GM18502 (cell line): ENCODE measurements around the gene NT5C2.
A peak's percentile ranks its signal among the peaks of the same experiment; 100 is the strongest.
"Not testable (repeated sequence)": the region's sequence is repeated elsewhere in the genome, so short reads cannot be mapped to it uniquely, and the experiment has no call there.

Experiments
- ATAC-seq: cut with Tn5 transposase; IDR thresholded peaks from one replicate; pipeline ENCODE4 v1.9.1; 2021; ENCODE audit warnings: mild to moderate bottlenecking; ENCODE audit not compliant: unreplicated experiment, poor library complexity

Gene NT5C2

DNA sequence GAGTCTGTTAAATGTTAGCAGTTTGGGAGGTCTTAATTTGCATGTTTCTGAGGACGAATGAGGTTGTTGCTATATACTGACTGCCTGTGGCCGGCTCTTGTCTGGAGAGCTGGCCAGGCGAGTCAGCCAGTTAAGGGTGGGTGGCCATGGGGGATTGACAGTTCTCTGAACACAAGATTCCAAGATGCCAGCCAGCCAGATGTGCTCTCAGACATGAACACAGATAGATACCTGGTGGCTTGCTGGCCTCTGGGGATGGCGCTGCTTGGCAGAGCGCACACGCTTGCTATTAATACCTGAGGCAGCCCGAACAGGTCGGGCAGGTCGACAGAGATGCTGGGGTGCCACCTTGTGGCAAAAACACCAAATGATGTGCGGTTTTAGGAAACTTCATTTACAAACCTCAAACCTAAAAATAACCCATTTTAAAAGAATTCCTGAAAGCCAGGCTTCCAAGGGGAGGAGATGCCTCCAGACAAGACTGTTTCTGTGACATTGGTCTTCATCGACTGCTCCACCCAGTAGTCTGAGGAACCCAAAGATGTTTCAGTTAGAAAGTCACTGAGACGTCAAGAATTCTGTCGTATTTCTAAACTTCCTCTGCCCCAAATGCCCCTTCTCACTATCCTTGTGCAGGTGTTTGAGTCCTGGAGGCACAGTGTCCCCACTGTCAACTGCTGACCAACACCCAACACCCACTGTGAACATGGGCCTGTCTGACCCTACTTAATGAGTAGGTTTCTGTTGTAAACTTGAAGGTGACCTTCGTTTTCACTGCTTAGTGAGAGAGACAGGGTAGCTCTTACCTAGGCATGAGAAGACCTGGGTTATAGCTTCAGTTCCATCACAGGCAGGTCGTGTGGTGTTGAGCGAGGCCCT, 123.4 kb downstream of the NT5C2 start:
- ATAC-seq: peak; percentile 64

DNA sequence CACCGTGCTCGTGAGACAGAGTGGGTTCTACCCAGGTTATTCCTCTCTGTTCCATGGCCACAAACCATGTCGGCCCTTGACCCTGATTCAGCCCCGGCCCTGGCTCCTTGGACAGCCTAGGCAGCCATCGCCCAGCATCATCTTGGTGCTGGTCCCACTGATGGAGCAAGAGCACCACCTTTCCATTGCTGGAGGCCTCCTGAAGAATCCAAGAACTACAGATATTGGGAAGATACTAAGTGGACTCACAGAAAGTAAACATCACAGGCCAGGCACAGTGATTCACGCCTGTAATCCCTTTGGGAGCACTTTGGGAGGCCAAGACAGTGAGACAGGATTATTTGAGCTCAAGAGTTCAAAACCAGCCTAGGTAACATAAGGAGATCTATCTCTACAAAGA, 125.1 kb downstream of the NT5C2 start:
- ATAC-seq: no peak

DNA sequence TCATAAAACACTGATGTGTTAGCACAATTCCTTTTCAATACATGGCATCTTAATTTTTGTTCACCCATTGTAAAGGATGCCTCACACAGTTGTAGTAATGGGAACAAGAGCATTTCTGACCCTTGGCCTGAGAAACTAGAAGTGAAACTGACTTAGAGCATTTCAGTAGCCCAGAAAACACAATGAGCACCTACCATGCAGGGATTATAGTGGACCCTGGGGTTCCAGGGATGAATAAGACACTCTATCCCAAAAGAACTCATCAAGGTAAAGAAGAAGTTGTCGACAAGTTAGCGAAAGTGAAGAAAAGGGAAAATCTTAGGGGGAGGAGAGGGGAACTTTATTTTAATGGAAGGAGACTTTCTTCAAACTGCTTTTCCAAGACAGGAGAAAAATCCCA, 125.6 kb downstream of the NT5C2 start:
- no peak for ATAC-seq

DNA sequence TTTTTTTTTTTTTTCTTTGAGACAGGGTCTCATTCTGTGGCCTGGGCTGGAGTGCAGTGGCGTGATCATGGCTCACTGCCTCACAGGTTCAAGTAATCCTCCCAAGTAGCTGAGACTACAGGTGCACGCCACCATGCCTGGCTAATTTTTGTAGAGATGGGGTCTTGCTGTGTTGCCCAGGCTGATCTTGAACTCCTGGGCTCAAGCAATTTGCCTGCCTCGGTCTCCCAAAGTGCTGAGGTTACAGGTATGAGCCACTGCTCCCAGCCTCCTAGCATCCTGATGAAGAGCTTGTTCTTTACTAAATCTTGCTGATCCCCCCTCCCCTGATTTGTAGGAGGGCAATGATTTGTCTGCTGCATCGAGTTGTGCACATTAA, 126.0 kb downstream of the NT5C2 start:
- not testable (repeated sequence) for ATAC-seq

DNA sequence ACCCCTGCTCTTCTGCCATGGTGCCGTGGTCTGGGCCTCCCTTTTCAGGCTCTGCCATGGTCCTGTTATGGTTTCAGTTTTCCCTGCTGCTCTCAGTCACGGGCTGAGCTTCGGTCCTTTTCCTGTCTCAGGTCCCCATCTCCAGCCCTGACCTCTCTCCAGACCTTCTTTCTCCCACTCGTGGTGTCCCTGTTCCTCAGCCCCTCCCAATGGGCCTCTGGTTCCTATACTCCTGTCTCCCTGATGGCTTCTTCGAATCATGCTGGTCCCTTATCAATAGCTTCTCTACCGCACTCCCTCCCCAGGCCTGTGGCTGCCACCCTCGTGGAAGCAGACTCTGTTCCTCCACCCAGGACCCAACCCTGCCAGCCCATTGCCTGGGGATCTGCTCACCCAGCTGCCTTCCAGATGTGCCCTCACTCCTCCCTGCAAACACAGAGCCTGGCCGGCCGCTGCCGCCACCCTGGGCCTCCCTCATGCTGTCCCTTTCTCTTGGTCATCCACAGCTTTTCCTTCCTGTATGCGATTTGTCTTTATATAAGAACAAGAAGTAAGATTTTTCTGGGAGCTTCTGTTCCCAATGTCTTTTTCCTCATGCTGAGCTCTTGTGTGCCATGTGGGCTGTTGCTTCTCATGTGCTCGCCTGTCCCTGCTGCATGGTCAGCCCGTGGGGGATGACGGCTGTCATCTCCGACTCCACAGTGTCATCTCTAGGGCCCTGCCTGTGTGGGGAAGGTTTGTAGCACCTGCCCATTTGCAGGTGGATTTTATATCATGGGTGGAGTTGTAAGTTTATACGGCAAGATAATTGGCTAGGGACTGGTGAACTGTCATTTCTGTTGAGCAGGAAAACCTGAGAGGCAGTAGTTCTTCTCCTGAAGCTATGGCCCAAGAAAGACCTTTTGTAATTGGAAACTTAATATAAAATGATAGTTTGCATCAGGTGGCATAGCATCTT, 126.7 kb downstream of the NT5C2 start:
- ATAC-seq: no peak

DNA sequence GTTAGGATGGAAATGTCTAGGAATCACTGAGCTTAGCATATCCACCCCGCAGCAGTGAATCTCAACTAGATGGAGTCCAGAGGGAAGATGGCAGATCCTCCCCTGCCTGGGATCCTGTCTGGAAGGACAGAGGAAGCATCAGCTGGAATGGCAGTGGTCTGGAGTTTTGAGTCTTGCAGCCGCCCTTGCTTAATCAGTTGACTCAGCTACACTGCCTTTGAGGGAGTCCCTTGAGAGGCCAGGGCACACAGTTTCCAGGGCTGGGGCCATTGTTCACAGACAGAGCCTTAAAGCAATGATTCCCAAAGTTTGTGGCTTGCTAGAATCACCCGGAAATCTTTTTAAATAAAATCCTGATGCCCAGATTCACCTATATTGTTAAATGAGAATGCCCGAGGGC, 128.1 kb downstream of the NT5C2 start:
- no peak for ATAC-seq

DNA sequence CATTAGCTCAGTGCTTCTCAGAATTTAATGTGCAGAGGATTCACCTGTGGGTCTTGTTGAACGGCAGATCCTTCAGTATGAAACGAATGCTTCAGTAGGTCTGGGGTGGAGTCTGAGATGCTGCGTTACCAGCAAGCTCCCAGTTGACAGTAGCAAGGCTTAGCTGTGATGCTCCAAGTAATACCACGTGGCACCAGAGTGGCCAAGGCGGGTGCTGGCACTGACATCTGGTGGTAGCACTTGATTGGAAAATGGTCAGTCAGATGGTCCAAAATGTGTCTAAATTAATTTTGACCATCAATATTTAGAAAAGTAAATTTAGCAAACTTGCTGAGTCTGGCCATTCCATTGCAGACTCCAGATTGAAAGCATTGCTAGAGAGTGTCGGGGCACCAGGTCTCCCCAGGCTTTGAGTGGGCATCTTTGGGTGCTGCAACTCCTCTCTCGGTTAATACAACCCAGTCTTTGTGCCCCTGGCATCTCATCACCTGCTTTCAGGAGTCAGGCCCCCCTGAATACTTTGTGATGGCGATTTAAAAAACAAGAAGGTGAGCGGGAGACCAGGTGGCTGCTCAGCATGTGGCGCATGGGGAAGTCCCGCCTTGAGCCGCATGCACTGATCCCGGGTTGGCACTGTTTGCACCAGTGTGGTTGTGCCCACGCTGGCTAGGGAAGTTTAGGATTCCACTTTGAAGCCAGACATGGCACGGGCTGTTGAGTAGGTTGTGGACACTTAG, 130.1 kb downstream of the NT5C2 start:
- no peak for ATAC-seq

DNA sequence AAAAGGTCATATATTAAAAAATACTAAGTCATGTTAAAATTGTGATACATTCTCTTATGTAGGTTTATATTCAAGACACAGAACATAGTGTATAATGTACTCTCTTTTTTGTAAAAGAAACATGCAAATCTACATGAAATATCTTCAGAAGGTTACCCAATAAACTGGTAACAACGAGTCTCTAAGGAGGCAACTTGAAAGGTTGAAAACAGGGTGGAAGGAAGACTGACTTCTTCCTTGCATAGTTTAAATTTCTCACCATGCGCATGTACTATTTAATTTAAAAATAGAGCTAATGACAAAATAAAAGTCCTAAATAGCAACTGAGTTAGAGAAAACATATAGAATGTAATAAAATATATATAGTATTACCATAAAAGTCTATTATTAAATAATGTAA, 132.5 kb downstream of the NT5C2 start:
- ATAC-seq: no peak

DNA sequence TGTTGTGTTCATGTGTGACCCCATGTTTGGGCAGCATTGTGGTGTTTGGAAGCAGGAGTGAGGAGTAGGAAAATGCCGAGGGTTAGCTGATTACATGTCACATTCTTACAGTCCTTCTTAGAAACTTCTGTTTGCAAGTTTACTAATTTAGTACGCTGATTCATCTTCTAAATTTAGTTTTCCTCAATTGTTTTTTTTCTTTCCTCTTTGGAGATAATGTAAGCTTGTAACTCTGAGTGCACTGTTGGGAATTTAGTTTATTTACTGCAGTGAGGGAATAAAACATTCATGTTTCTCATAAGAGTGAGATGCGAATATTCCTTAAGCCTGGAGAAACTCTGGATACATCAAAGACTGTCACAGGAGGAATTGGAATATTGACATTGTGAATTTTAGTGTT, 135.0 kb downstream of the NT5C2 start:
- no peak for ATAC-seq

DNA sequence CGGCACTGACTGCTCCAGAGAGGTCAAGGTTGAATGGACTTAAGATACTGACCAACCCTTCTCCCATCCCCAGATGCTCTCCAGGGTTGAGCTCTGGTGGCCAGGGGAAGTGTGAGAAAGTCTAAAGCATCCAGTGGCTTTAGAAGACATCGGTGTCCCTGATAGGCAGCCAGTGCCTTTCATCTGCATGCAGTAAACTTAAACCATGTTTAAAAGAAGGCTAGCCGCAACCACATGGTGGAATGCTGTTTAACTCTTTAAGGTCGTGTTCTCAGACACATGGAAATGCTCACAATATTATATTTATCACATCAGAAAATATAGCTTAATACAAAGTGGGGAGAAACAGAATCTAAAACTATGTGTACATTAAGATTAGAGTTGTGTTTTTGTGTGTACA, 138.0 kb downstream of the NT5C2 start:
- no peak for ATAC-seq

DNA sequence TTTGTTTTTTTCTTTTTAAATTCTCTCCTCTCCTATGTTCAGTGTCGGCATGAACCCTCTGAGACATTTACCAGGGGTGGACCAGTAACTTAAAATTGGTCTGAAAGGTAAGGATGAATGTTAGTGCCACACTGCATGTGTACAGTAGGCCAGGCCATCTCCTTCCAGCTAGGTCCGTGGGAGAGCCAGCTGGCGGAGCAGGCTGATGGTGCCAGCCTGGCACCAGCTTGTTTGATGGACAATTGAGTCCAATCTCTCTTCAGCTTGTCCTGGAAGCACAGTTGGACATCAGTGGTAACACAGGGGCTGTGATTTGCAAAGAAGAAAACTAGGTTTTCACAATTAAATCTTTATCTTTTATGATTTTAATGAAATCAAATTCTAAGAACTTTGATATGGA, 138.5 kb downstream of the NT5C2 start:
- no peak for ATAC-seq

DNA sequence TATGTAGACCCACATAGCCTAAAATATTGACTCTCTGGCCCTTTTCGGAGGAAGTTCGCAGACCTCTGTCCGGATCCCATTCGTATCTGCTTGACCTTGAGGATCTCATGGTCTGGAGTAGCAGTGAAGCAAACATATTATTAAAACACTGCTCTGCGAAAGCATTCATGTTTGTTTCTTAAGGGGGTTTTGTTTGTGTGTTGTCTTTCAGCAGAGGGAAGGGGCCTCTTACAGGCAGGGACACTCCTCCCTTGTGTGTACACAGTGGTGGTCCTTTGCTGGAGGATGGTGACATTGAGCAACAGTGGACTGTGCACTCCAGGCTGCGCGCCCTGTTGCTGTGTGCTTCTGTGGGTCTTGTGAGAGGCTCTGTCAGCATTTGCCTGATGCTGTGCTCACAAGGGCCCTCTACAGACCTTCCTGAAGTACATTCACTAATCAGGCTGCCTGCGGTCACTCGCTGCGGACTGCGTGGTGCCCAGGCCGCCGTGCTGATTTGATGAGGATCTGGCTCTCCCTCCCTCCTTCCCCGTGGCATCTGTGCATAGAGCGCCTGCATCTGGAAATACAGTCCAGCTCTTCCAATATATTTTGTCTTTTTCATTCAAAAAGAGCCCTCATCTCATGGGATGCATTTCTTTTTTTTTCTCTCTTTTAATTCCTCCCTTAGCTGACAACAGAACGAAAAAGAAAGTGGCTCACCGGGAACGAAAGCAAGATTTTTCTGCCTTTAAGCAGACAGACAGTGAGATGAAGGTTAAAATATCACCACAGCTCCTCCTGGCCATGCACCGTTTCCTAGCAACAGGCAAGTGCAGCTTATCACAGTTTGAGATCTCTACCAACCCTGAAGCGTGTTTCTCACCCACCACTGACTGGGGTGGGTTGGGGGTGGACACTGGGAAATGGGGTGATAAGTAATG, 139.2 kb downstream of the NT5C2 start:
- ATAC-seq: peak; percentile 73

DNA sequence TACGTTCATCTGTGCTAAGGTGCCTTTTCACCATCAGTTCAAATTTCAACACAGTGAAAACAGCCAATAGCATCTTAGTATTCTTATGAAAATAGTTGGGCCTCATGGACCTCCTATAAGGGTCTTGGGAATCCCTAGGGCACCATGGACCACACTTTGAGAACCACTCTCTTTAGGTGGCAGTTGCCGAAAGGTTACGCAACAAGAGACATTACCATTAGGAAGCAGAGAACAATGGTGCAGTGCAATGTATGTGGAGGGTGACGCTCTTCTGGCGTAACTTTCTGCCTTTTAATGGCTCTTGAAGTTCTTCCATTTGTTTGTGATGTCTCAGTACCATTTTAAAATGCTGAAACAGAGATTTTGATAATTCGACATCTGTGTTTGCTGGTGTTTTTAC, 143.8 kb downstream of the NT5C2 start:
- ATAC-seq: no peak

DNA sequence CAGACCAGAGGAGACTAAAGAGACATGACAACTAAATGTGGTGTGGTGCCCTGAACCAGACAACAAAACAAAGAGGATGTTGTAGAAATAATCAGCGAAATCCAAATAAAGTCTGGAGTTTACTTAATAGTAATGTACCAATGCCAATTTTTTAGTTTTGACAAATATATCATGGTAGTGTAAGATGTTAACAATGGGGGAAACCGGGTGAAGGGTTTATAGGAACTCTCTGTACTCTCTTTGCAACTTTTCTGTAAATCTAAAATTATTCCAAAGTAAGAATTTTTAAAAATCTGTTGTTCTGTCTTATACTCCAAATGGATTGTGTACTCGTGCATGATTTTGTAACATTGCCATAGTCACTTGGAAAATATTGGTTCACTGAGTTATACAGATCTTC, 145.7 kb downstream of the NT5C2 start:
- ATAC-seq: no peak

DNA sequence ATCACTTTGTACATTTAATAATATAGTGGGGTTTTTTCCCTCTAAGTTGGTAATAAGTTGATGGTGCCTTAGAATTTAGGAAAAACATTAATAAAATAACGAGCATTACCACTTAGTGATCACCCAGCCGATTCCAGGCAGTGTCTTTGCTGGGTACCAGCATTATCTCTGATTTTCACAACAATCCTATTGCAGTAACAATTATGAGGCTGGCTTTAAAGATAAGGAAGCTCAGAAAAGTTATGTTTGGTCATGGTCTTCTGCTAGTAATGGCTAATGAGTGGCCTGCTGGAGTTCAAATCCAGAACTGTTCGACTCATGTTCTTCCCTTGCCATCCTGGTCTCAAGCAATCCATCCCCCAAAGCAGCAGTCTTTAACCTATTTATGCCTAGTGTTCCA, 147.1 kb downstream of the NT5C2 start:
- no peak for ATAC-seq

DNA sequence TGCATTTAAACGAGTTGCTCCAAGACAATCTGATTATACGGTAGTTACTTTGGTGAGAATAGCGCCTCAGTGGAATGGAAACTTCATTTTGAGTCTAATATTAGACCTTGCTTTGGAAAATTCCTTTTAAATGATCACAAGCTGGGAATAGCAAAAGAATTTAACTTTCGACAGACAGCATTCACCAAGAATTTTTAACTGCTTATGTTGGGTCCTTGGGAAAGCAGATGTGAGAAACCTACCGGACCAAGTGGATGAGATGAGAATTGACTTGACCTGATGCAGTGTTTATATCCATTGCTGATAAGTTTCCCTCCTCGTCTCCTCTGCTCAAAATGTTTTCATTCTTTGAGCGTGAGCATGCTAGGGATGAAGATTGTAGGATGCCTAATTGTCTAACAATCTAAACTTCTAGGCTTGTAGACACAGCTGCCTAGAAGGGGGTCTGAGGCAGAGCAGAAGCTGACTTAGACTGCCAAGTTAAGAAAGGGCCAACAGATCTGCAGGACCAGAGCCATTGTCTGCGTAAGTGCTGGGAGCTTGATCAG, 148.1 kb downstream of the NT5C2 start:
- no peak for ATAC-seq

DNA sequence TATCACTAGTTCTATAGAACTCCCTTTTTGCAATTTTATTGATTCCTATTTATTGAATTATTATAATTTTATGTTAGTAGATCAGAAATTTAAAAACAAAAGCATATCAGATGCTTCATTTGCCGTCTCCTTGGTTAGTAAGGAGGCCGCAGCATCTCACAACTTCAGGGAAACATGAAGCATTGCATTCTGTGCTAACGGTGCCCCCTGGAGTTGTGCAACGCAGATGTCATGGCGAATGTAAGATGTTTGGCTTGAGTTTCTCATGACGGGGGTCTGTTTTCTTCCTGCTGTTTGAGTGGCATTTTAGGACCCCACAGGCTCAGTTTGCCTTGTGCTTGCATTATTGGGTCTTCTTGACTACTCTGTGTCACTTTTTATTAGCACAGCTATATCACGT, 150.2 kb downstream of the NT5C2 start:
- no peak for ATAC-seq

DNA sequence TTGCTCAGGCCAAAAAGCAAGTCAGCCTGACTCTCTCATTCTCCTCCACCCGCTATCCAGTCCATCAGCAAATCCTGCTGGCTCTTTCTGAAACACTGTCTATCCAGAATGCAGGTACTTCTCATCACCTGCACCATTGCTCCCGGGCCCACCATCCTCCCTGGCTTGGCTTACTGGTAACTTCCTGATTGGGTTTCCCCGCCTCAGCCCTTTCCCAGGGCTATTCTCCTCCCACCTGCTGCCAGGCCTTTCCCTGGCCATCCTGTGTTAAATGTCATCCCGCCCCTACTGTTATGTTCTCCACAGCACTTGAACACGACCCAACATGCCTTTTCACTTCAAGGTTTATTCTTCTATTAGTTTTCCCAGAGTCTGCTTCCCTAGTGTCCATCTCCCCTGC, 150.9 kb downstream of the NT5C2 start:
- no peak for ATAC-seq

DNA sequence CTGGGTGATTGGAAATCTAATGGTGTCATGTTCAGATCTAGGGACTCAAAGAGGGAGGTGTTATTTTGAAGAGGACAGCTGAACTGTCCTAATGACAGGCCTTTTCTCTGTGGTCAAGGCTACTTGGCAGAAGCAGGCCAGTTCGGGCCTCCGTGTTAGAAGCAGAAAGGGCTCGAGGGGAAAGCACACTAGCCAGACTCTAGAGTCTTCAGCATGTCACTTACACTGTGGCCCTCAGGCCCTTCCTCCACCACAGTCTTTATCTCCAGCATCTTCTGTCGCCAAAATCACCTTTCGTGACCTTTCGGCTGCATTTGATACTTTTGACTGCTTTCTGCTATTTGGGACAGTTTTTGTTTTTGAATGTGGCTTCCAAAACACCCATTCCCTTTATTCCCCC, 151.7 kb downstream of the NT5C2 start:
- ATAC-seq: no peak
